H1 (cell line): ENCODE data around the gene TNPO3. TPM values are rescaled to one million over a fixed set of nuclear protein-coding genes. Genes with fewer than 3 reads are reported as not detected.

Experiments used
- E2F6 ChIP-seq: IDR thresholded peaks from 2 replicates; pipeline ENCODE4 v1.6.1; 2012; ENCODE audit warnings: inconsistent platforms
- FOSL1 ChIP-seq: IDR thresholded peaks from 2 replicates; pipeline ENCODE4 v1.6.1; 2011; ENCODE audit warnings: mild to moderate bottlenecking, low read depth, low read length, moderate library complexity; ENCODE audit not compliant: insufficient read depth
- RFX5 ChIP-seq: IDR thresholded peaks from 2 replicates; pipeline ENCODE4 v1.6.1; 2011; ENCODE audit warnings: low read depth, low read length, improper control_type of control experiment, borderline replicate concordance
- SUZ12 ChIP-seq: fragments of 200-600 bp; sonication (generic); IDR thresholded peaks from 2 replicates; pipeline ENCODE4 v1.6.1; 2012; ENCODE audit warnings: mild to moderate bottlenecking, inconsistent platforms, low read length, moderate library complexity, mixed read lengths
- USF2 ChIP-seq: IDR thresholded peaks from 2 replicates; pipeline ENCODE4 v1.6.1; 2011; ENCODE audit warnings: low read length, improper control_type of control experiment
- polyA plus RNA-seq, 7 experiments: library from polyadenylated mRNA; depleted of rRNA in 3 of 7; stranded (reverse) in 5 of 7; unstranded in 2 of 7; fragments of >200 nt in 5 of 7; fragments of 200-250 nt in 2 of 7; gene quantifications; 1 replicate in 5 of 7; 2 replicates in 1 of 7; 4 replicates in 1 of 7; pipeline versions ENCODE4 v1.2.1 to v1.2.3, GENCODE V29; 2011 to 2013; ENCODE audit warnings: missing spikeins in 2 of 7, mixed read lengths in 2 of 7
- total RNA-seq: library from RNA; stranded (reverse); fragmentation: NEBNext Ultra II Directional; extraction: Animal tissue kit (Norgen Biotek cat#: 25700); gene quantifications from 2 replicates; pipeline ENCODE4 v1.2.1, GENCODE V29; 2021

The TNPO3 gene
- total and polyA plus RNA-seq, 2 of the 8 experiments (the other 6 are each of a cell fraction or from before 2014, with no cell fraction given) = 67.6 to 99.2 TPM

- TF ChIP-seq SUZ12 = no peak
- no peak for TF ChIP-seq E2F6
- no peak for TF ChIP-seq RFX5
- no peak for TF ChIP-seq USF2
- TF ChIP-seq FOSL1 = no peak
Observed at GRCh38 chr7:129037585-129037984, 17.3 kb downstream of the TNPO3 start (continued).
